Omental fat pad (tissue), 4 donors: Measurements from ENCODE around the gene LY9. TPM values are rescaled to one million over a fixed set of nuclear protein-coding genes. Genes with fewer than 3 reads are reported as not detected.

ENCODE experiments used
- ATAC-seq: fragments of 150-250 bp; one replicate; pipeline ENCODE4 v1.9.1; 2016; ENCODE audit warnings: mild to moderate bottlenecking, moderate library complexity; ENCODE audit not compliant: low FRiP score
- DNase-seq: peaks from one replicate; pipeline ENCODE4 v3.0.0-alpha.2; 2019; ENCODE audit warnings: low spot score
- total RNA-seq, 4 donors: library from RNA; depleted of rRNA; stranded (reverse); fragments of >200 nt; gene quantifications; one replicate each; pipeline ENCODE4 v1.1.0, GENCODE V29; 2016
- TF ChIP-seq, protein P1 (sequence below), 3 donors: fragments of 450-650 bp; IDR thresholded peaks; one replicate each; pipeline ENCODE4 v1.5.1; 2016 to 2017; ENCODE audit warnings: antibody characterized with exemption in 3 of 3, mild to moderate bottlenecking in 3 of 3, moderate library complexity in 2 of 3

The LY9 gene
- total RNA-seq, 4 donors from 2014 or later: 0.95 to 3.2 (median 1.4) TPM

DNA sequence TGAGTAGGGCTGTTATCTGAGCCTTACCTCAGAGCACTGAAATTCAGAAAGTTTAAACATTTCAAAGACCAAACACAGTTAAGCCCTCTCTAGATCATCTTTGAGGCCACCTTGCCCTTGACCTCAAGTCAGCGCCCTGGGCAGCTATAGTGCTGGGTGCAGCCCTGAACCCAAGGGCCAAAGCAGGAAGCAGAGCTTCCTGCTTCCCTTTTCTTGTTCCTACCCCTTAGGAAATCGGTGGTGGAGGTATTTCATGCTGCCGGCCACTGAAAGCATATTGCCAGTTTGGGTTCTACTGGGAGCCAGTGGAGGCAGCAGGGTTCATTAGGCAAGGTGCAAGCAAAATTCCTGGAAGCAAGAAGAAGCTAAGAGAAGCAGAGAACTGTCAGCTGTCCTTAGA, 40.6 kb downstream of the LY9 start:
- TF ChIP-seq, protein P1, sequence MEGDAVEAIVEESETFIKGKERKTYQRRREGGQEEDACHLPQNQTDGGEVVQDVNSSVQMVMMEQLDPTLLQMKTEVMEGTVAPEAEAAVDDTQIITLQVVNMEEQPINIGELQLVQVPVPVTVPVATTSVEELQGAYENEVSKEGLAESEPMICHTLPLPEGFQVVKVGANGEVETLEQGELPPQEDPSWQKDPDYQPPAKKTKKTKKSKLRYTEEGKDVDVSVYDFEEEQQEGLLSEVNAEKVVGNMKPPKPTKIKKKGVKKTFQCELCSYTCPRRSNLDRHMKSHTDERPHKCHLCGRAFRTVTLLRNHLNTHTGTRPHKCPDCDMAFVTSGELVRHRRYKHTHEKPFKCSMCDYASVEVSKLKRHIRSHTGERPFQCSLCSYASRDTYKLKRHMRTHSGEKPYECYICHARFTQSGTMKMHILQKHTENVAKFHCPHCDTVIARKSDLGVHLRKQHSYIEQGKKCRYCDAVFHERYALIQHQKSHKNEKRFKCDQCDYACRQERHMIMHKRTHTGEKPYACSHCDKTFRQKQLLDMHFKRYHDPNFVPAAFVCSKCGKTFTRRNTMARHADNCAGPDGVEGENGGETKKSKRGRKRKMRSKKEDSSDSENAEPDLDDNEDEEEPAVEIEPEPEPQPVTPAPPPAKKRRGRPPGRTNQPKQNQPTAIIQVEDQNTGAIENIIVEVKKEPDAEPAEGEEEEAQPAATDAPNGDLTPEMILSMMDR (IDR thresholded peaks at IDR 0.05): no peak
- ATAC-seq (no peak), DNase-seq (no peak)

- TF ChIP-seq, protein P1 (IDR thresholded peaks at IDR 0.05): no peak
- no peak for DNase-seq
- ATAC-seq: no peak
These were observed 41.1 kb downstream of the LY9 start for GRCh38 chr1:160836981-160837557.

GRCh38 chr1:160837558-160838205, 41.7 kb downstream of the LY9 start:
- TF ChIP-seq, protein P1 (IDR thresholded peaks at IDR 0.05): no peak
- ATAC-seq (no peak), DNase-seq (no peak)

- no peak for ATAC-seq
- TF ChIP-seq, protein P1 (IDR thresholded peaks at IDR 0.05): no peak
- no peak for DNase-seq
These were observed 42.9 kb downstream of the LY9 start for GRCh38 chr1:160838888-160839287.

DNA sequence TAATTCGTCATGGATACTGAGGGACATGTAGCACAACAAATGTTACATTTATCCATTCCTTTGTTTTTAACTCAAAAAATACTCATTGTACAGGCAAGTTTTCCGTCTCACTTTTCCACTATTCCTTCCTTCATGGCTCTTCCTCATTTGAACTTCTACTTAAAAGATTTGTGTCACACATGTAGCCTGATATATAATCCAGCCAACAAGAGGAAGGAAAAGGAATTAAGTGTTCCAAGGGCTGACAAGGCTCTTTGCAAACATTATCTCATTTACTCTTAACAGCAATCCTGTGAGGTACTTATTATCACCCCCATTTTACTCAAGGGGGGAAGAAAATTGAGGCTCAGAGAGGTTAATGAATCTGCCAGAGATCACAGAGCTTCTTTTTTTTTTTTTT, 43.8 kb downstream of the LY9 start:
- TF ChIP-seq, protein P1 (IDR thresholded peaks at IDR 0.05): no peak
- DNase-seq (no peak), ATAC-seq (no peak)

- TF ChIP-seq, protein P1 (IDR thresholded peaks at IDR 0.05): no peak
- DNase-seq (no peak), ATAC-seq (no peak)
These were observed 45.1 kb downstream of the LY9 start for GRCh38 chr1:160841079-160841478.
